ENCODE data around the gene CPLX1.
A peak's percentile ranks its signal among the peaks of the same experiment; 100 is the strongest.
"Not testable (repeated sequence)": the region's sequence is repeated elsewhere in the genome, so short reads cannot be mapped to it uniquely, and the experiment has no call there.

Gene CPLX1

DNA sequence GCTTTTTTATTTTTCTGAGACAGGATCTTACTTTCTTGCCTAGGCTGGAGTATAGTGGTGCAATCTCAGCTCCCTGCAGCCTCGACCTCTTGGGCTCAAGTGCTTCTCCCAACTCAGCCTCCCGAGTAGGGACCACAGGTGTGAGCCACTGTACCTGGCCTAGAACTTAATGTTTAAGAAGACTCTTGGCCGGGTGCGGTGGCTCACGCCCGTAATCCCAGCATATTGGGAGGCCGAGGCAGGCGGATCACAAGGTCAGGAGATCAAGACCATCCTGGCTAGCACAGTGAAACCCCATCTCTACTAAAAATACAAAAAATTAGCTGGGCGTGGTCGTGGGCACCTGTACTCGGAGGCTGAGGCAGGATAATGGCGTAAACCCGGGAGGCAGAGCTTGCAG is 72.7 kb downstream of the CPLX1 start:
- not testable (repeated sequence) for DNase-seq

- no peak for DNase-seq
These were observed 73.6 kb downstream of the CPLX1 start for GRCh38 chr4:752196-752861.

DNA sequence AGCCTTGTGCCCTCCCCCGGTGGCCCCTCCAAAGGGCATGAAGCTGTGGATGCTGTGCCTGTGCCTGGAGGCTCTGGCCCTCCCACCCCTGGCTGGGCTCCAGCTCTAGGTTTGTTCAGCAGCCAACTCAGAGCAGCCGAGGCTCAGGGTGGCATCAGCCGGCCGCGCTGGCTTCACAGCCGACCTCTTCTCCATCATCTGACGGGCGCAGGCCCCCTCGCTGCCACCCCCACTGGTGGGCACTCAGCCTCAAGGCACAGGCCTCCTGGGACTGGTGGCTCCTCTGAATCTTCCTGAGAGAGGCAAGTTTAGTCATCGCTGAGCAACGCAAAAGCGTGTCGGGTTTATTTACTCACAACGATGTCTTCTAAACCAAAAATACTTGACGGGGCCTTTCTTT is 74.3 kb downstream of the CPLX1 start:
- no peak for DNase-seq

DNA sequence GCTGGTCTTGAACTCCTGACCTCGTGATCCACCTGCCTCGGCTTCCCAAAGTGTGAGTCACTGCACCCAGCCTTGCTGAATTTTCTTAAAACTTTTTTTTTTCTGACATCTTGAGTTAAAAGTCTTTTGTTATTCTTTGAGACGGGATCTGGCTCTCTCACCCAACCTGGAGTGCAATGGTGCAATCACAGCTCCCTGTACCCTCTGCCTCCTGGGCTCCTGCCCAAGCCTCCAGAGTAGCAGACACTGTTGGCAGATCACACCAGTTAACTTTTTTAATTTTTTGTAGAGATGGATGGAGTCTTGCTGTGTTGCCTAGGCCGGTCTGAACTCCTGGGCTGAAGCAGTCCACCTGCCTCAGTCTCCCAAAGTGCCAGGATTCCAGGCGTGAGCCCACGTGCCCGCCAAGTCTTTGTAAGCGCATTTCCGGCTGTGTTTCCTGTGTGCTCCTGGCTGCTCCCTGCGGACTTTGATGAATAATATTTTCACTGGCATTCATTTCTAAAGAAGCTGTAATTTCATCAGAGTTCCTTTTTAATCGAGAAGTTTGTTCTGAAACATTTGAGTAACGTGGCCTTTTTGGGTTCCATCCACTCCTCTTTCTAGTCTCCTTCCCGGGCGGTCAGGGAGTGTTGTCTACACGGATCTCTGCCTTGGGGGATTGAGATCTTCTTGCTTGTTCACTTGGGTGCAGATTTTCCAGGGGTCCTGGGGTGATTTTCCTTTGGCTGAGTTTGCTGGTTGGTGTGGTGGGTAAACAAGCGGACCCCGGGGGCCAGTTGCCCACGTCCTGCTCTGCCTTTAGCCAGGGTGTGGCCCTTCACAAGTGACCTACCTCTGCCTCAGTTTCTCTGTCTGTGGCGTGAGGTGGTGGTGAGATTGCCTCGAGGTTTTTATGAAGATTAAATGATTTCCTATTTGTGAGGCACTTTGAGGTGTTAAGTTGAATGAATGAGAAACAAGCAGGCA is 75.9 kb downstream of the CPLX1 start:
- DNase-seq, result peak; percentile 33

- DNase-seq, result no peak
These were observed 77.5 kb downstream of the CPLX1 start for GRCh38 chr4:748461-748860.

DNA sequence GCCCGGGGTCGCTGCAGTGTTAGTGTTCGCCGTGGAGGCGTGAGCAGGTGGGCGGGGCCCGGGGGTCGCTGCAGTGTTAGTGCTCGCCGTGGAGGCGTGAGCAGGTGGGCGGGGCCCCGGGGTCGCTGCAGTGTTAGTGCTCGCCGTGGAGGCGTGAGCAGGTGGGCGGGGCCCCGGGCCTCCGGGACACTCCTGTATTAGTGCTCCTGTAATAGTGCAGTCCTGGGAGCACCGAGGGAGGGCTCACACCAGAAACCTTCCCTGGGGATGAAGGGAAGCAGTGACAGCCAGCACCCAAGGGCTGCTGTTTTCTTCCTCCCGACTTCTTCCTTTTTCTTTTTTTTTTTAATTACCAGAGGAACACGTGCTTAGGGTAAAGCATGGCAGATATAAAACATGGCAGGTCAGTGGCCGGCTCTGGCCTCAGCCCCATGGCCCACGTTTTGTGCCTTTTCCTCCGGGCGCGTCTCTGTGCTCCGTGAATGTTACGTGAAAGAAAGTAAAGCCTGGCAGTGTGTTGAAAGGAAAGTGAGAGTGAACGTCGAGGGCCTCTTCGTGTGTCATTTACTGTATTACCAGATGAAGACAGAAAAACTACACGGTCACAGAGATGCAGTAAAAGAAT is 78.3 kb downstream of the CPLX1 start:
- DNase-seq, result no peak

- DNase-seq, result no peak
These were observed 81.6 kb downstream of the CPLX1 start for GRCh38 chr4:744212-744841.

DNA sequence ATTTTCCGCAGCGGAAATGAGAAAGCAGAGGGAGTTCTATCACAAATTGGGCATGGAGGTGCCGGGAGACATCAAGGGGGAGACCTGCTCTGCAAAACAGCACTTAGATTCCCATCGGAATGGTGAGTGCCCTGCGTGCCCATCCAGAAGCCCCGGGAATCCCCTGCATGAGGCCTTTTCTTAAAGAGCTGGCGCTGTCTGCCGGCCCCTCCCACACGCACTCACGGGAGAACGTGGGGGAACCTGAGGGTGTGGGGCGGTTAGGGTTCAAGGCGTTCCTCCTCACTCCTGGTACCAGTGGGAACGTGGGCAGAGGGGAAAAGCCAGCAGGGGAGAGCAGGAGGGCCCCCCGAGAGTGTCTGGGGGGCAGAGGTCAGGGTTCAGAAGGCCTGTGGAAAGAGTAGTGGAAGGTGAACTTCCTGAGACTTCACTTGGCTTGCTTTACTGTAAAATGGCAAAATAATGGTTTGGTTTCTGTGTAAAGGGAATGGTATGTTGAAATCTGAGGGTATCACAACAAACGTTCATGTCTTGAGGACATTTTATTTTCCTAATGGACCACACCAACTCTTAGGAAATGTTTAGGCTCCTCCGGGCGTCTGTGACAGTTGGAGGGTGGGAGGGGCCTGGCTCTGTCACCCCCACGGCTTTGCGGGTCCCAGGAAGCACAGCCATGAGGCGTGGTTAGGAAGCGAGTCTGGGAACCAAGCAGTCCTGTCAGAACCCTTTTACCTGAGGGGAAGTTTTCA is 82.3 kb downstream of the CPLX1 start:
- no peak for DNase-seq

DNA sequence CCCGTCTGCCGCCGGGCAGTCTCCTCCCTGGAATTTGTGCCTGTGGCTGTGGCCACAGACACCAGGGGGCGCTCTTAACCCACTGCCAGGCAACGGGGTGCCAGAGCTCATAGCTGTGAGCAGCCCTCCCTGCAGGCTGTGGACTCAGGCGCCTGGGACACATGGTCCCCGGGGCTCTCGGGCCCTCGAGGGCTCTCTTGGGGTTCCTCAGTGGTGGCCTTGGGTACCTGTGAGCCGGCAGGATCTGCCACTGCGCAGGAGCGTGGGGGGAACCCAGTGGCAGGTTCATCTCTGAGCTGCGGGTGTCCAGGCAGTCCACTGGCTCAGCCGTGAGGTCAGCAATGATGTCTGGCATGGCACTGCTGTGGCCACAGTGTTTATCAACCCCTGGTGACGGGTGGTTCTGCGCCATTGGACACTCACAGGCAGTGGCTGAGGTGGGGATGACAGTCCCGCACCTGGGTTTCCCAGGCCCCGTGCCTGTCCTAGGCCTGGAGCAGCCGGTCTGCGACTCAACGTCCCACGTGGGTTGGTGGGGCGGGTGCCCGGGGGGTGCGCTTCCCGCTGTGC is 83.1 kb downstream of the CPLX1 start:
- no peak for DNase-seq

DNA sequence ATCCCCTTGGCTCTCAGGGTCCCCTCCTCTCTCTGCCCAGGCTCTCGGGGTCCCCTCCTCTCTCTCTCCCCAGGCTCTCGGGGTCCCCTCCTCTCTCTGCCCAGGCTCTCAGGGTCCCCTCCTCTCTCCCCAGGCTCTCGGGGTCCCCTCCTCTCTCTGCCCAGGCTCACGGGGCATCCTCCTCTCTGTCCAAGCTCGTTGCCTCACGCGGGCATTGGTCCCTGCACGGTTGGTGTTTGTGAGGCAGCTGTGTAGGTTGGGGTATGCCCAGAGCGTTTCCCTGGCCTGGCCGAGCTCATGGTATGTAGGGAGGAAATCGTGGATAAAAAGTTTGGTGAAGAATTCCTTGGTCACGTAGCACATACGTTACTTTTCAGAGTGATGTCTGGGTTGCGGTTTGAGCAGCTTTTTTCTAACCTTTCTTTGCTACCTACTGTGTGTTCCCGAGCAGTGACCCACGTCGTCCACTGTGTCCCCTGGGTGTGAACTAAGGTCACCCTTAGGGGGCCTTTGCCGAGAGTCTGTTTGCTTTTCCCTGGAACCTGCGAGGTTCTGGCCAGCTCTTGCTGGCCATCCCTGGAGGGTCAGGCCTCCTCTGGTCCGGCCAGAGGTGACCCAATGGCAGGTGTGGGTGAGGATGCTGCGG is 83.7 kb downstream of the CPLX1 start:
- DNase-seq, result no peak

- DNase-seq, result no peak
These were observed 85.2 kb downstream of the CPLX1 start for GRCh38 chr4:740656-741282.

DNA sequence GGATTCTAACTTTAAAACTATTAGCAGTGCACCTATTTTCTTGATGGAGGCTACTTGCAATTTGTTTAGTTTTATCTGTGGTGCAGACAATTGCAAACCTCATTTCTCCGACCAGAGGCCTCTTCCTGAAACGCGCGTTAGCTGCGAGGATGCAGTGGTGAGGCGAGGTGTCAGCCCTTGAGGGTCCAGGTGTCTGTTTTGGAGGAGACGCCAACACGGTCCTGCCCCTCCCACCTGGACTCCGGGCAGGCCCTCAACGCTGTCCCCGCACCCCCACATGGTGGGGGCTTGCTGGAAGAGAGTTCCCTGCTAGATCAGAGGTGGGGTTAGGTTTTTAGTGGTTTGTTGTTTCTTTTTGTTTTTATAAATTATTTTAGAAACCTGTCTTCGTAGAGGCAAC is 85.9 kb downstream of the CPLX1 start:
- DNase-seq, result no peak

GRCh38 chr4:739569-739968 is 86.4 kb downstream of the CPLX1 start:
- DNase-seq, result no peak

- no peak for DNase-seq
These were observed 87.1 kb downstream of the CPLX1 start for GRCh38 chr4:738781-739280.

DNA sequence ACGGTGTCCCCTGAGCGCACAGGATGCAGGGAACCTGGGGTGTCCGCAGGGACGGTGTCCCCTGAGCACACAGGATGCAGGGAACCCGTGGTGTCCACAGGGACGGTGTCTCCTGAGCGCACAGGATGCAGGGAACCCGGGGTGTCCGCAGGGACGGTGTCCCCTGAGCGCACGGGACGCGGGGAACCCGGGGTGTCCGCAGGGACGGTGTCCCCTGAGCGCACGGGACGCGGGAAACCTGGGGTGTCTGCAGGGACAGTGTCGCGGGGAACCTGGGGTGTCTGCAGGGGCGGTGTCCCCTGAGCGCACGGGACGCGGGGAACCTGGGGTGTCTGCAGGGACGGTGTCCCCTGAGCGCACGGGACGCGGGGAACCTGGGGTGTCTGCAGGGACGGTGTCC is 89.4 kb downstream of the CPLX1 start:
- DNase-seq, result not testable (repeated sequence)

- no peak for DNase-seq
These were observed 90.3 kb downstream of the CPLX1 start for GRCh38 chr4:735583-735982.

All from GOT3 (cell line).